K562 (cell line): ENCODE data around the gene IFT172. TPM values are rescaled to one million over a fixed set of nuclear protein-coding genes. Genes with fewer than 3 reads are reported as not detected.

Source experiments
- BMI1 ChIP-seq: fragments of 150-350 bp; IDR thresholded peaks from 2 replicates; pipeline ENCODE4 v1.6.1; 2014; ENCODE audit warnings: low read length
- CBX8 ChIP-seq: fragments of 200-600 bp; sonication (generic); IDR thresholded peaks from 2 replicates; pipeline ENCODE4 v1.6.1; 2012; ENCODE audit warnings: borderline replicate concordance, mixed run types, low read depth, mild to moderate bottlenecking, moderate library complexity, mixed read lengths, low read length, control low read depth, inconsistent platforms; ENCODE audit not compliant: poor library complexity, severe bottlenecking; ENCODE audit errors: extremely low read depth
- ELF4 ChIP-seq: fragments of 450-650 bp; formaldehyde crosslinking; IDR thresholded peaks from 2 replicates; pipeline ENCODE4 v1.4.0; 2022; ENCODE audit warnings: missing genetic modification characterization
- FOXA3 ChIP-seq, 2 experiments: fragments of 450-650 bp in 1 of 2; sonication (generic) in 1 of 2; formaldehyde crosslinking; IDR thresholded peaks in 1 of 2; conservative IDR thresholded peaks in 1 of 2; 2 replicates each; pipeline versions ENCODE4 v1.4.0 to v1.8.0; 2020 to 2022; ENCODE audit warnings: mild to moderate bottlenecking in 2 of 2, missing genetic modification reagents in 1 of 2
- GABPA ChIP-seq: fragments of 200-800 bp; sonication (Bioruptor generic); conservative IDR thresholded peaks from 2 replicates; pipeline ENCODE4 v1.6.1; 2016; ENCODE audit warnings: low read depth, missing genetic modification characterization, missing compliant biosample characterization
- GTF2A2 ChIP-seq: IDR thresholded peaks from 2 replicates; pipeline ENCODE4 v1.6.1; 2016; ENCODE audit warnings: mild to moderate bottlenecking, missing genetic modification characterization, missing compliant biosample characterization
- HEY1 ChIP-seq: fragments of 250-450 bp; sonication (Bioruptor Pico); IDR thresholded peaks from 2 replicates; pipeline ENCODE4 v1.5.0; 2020; ENCODE audit warnings: mild to moderate bottlenecking, moderate library complexity, borderline replicate concordance
- KLF10 ChIP-seq: fragments of 250-450 bp; sonication (Bioruptor Pico); IDR thresholded peaks from 2 replicates; pipeline ENCODE4 v1.6.1; 2021; ENCODE audit warnings: matching md5 sums
- MXI1 ChIP-seq: IDR thresholded peaks from 2 replicates; pipeline ENCODE4 v1.6.1; 2011; ENCODE audit warnings: low read depth, mild to moderate bottlenecking, improper control_type of control experiment, low read length
- MYC ChIP-seq, 2 experiments: fragments of 250-450 bp in 1 of 2; sonication (Bioruptor Pico) in 1 of 2; IDR thresholded peaks; 2 replicates each; pipeline versions ENCODE4 v1.5.1 to v1.6.1; 2012 to 2021; ENCODE audit warnings: low read depth in 2 of 2, borderline replicate concordance in 1 of 2, improper control_type of control experiment in 1 of 2, low read length in 1 of 2, mild to moderate bottlenecking in 1 of 2, moderate library complexity in 1 of 2
- POU5F1 ChIP-seq: fragments of 150-350 bp; IDR thresholded peaks from 2 replicates; pipeline ENCODE4 v1.6.1; 2014; ENCODE audit warnings: borderline replicate concordance, low read length, low read depth, mild to moderate bottlenecking; ENCODE audit not compliant: partially characterized antibody
- RBM39 ChIP-seq: fragments of 200-400 bp; formaldehyde crosslinking; optimal IDR thresholded peaks from 2 replicates; pipeline ENCODE3; 2018; ENCODE audit warnings: low read depth, low read length
- SRF ChIP-seq, 2 experiments: fragments of 250-450, 450-650 bp in 1 of 2; sonication (Bioruptor Pico) in 1 of 2; sonication (generic) in 1 of 2; formaldehyde crosslinking; IDR thresholded peaks; 2 replicates each; pipeline versions ENCODE4 v1.5.0 to v1.5.1; 2020 to 2022; ENCODE audit warnings: mild to moderate bottlenecking in 1 of 2, missing genetic modification reagents in 1 of 2
- TRIM28 ChIP-seq: fragments of 450-650 bp; IDR thresholded peaks from 2 replicates; pipeline ENCODE4 v1.6.1; 2017
- ZNF146 ChIP-seq: IDR thresholded peaks from one replicate; pipeline ENCODE4 v1.6.1; 2018; ENCODE audit warnings: missing compliant biosample characterization; ENCODE audit not compliant: unreplicated experiment
- ZZZ3 ChIP-seq: fragments of 450-650 bp; IDR thresholded peaks from 2 replicates; pipeline ENCODE4 v1.6.1; 2016; ENCODE audit warnings: antibody characterized with exemption, mild to moderate bottlenecking, moderate library complexity
- polyA plus RNA-seq, 8 experiments: library from polyadenylated mRNA; depleted of rRNA in 4 of 8; stranded (reverse) in 5 of 8; unstranded in 3 of 8; fragments of >200 nt; fragmentation: Nextera tagmentation in 2 of 8; fragmentation: Illumina TruSeq in 1 of 8; extraction: Ambion mirVana in 2 of 8; extraction: Trizol in 1 of 8; gene quantifications; 2 replicates each; pipeline versions ENCODE4 v1.2.1 to v1.2.3, GENCODE V29; 2011 to 2014; ENCODE audit warnings: inconsistent platforms in 1 of 8, missing spikeins in 1 of 8
- total RNA-seq, 7 experiments: library from RNA; depleted of rRNA in 6 of 7; stranded (reverse); fragments of >200 nt in 6 of 7; fragmentation: Illumina TruSeq in 2 of 7; extraction: Trizol in 2 of 7; gene quantifications; 2 replicates each; pipeline versions ENCODE4 v1.2.1 to v1.2.3, GENCODE V29; 2011 to 2021; ENCODE audit warnings: low replicate concordance in 1 of 7
- TF ChIP-seq, protein P1 (sequence below): fragments of 450-650 bp; formaldehyde crosslinking; IDR thresholded peaks from 2 replicates; pipeline ENCODE4 v1.4.0; 2020; ENCODE audit warnings: mild to moderate bottlenecking
- TF ChIP-seq, protein P2 (sequence below), 2 experiments: IDR thresholded peaks; 2 replicates each; pipeline ENCODE4 v1.6.1; 2012; ENCODE audit warnings: improper control_type of control experiment in 2 of 2, low read depth in 2 of 2, low read length in 2 of 2, borderline replicate concordance in 1 of 2
- TF ChIP-seq, protein P3 (sequence below): sonication (generic); formaldehyde crosslinking; IDR thresholded peaks from 2 replicates; pipeline ENCODE4 v1.8.0; 2023; ENCODE audit warnings: mild to moderate bottlenecking, missing genetic modification reagents

IFT172 gene
- total and polyA plus RNA-seq, 9 of the 15 experiments (the other 6 are each of a cell fraction or from before 2014, with no cell fraction given), result 5.6 to 19.1 (median 13.5) TPM

DNA sequence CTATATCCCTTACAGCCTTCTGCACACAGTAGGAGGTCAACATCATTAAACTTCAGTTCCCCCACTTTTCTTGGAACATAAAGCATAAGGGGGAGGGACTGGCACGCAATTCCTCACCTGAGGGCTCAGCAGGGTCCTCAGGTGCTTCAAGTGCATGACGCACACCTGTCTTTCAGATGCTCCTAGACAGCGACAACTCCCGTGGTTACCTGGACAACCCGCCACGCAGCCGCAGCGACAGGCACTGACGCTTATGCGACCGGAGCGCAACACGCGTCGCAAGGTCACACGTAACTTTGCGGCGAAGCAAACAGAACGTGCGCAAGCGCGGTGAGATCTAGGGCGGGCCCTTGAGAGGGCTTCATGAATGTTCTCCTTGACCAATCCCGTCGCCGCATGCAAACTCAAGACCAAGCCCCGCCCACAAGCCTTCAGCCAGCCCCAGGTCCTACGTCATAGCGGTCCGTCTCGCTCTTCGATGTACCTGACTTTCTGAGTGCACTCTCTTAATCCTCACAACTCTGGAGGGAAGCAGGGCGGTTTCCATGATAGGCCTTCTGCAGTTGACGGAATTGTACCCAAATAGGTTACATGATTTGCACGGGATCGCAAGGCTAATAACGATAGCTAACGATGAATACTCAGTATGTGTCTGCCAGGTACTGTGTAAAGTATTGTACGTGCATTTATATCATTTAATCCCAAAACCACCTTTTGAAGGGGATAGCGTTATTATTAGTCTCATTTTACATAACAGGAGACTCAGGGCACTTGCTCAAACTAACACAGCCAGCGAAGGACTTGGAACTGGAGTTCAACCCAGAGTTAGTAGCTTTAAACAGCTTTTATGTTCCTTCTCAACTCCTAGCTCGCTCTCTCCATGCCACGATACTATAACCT, at the start of gene IFT172 (continued):
- TF ChIP-seq KLF10 (0 out of 2 replicates have a peak, but pooled peaks have one; percentile 16), HEY1 (CRISPR knock-in tag) (no peak), POU5F1 (peak; percentile 63), FOXA3 (CRISPR knock-in tag; conservative IDR thresholded peaks at IDR 0.05 in 1 of 2, IDR thresholded peaks at IDR 0.05 in 1 of 2) (no peak), BMI1 (peak; percentile 83), MXI1 (peak; percentile 95), ELF4 (CRISPR knock-in tag) (peak; percentile 63; the same call in 1 of the 2 replicates), GABPA (tag) (0 out of 2 replicates have a peak, but pooled peaks have one; percentile 4), MYC (IDR thresholded peaks at IDR 0.05; ENCODE audit: low read depth, low read length) (peak; percentile 80), MYC (CRISPR knock-in tag; IDR thresholded peaks at IDR 0.05; ENCODE audit: borderline replicate concordance, low read depth) (no peak), TRIM28 (no peak), GTF2A2 (tag) (no peak), ZNF146 (CRISPR knock-in tag) (no peak), SRF (CRISPR knock-in tag; IDR thresholded peaks at IDR 0.05) (peak in 1 of 2 experiments; percentile 80; a peak in 1 of 4 replicates), RBM39 (no peak), ZZZ3 (no peak), CBX8 (no peak)
- TF ChIP-seq, protein P1, sequence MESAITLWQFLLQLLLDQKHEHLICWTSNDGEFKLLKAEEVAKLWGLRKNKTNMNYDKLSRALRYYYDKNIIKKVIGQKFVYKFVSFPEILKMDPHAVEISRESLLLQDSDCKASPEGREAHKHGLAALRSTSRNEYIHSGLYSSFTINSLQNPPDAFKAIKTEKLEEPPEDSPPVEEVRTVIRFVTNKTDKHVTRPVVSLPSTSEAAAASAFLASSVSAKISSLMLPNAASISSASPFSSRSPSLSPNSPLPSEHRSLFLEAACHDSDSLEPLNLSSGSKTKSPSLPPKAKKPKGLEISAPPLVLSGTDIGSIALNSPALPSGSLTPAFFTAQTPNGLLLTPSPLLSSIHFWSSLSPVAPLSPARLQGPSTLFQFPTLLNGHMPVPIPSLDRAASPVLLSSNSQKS (CRISPR knock-in tag), result no peak
- TF ChIP-seq, protein P2, sequence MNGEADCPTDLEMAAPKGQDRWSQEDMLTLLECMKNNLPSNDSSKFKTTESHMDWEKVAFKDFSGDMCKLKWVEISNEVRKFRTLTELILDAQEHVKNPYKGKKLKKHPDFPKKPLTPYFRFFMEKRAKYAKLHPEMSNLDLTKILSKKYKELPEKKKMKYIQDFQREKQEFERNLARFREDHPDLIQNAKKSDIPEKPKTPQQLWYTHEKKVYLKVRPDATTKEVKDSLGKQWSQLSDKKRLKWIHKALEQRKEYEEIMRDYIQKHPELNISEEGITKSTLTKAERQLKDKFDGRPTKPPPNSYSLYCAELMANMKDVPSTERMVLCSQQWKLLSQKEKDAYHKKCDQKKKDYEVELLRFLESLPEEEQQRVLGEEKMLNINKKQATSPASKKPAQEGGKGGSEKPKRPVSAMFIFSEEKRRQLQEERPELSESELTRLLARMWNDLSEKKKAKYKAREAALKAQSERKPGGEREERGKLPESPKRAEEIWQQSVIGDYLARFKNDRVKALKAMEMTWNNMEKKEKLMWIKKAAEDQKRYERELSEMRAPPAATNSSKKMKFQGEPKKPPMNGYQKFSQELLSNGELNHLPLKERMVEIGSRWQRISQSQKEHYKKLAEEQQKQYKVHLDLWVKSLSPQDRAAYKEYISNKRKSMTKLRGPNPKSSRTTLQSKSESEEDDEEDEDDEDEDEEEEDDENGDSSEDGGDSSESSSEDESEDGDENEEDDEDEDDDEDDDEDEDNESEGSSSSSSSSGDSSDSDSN (IDR thresholded peaks at IDR 0.05; ENCODE audit: borderline replicate concordance in 1 of 2, low read depth in 2 of 2, low read length in 2 of 2), result 0 out of 4 replicates have a peak, but pooled peaks of 1 of the 2 experiments have one; percentile 39
- TF ChIP-seq, protein P3, sequence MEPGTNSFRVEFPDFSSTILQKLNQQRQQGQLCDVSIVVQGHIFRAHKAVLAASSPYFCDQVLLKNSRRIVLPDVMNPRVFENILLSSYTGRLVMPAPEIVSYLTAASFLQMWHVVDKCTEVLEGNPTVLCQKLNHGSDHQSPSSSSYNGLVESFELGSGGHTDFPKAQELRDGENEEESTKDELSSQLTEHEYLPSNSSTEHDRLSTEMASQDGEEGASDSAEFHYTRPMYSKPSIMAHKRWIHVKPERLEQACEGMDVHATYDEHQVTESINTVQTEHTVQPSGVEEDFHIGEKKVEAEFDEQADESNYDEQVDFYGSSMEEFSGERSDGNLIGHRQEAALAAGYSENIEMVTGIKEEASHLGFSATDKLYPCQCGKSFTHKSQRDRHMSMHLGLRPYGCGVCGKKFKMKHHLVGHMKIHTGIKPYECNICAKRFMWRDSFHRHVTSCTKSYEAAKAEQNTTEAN (CRISPR knock-in tag), result no peak
